Lower leg skin (tissue), 3 donors: ENCODE results near the gene PRRC2C.
"Not testable (repeated sequence)": the region's sequence is repeated elsewhere in the genome, so short reads cannot be mapped to it uniquely, and the experiment has no call there.

Experiments
- POLR2A ChIP-seq, 2 donors: fragments of 450-650 bp; IDR thresholded peaks; one replicate each; pipeline ENCODE4 v1.6.1; 2016 to 2017; ENCODE audit warnings: antibody characterized with exemption in 2 of 2, mild to moderate bottlenecking in 1 of 2, moderate library complexity in 1 of 2
- TF ChIP-seq, protein P1 (sequence below), 3 donors: fragments of 450-650 bp; IDR thresholded peaks; one replicate each; pipeline ENCODE4 v1.5.1; 2016; ENCODE audit warnings: antibody characterized with exemption in 3 of 3, mild to moderate bottlenecking in 3 of 3, moderate library complexity in 2 of 3

DNA sequence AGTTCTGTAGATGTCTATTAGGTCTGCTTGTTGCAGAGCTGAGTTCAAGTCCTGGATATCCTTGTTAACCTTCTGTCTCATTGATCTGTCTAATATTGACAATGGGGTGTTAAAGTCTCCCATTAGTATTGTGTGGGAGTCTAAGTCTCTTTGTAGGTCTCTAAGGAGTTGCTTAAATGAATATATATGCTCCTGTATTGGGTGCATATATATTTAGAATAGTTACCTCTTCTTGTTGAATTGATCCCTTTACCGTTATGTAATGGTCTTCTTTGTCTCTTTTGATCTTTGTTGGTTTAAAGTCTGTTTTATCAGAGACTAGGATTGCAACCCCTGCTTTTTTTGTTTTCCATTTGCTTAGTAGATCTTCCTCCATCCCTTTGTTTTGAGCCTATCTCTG is 68.6 kb downstream of the PRRC2C start:
- TF ChIP-seq, protein P1, sequence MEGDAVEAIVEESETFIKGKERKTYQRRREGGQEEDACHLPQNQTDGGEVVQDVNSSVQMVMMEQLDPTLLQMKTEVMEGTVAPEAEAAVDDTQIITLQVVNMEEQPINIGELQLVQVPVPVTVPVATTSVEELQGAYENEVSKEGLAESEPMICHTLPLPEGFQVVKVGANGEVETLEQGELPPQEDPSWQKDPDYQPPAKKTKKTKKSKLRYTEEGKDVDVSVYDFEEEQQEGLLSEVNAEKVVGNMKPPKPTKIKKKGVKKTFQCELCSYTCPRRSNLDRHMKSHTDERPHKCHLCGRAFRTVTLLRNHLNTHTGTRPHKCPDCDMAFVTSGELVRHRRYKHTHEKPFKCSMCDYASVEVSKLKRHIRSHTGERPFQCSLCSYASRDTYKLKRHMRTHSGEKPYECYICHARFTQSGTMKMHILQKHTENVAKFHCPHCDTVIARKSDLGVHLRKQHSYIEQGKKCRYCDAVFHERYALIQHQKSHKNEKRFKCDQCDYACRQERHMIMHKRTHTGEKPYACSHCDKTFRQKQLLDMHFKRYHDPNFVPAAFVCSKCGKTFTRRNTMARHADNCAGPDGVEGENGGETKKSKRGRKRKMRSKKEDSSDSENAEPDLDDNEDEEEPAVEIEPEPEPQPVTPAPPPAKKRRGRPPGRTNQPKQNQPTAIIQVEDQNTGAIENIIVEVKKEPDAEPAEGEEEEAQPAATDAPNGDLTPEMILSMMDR (IDR thresholded peaks at IDR 0.05) = not testable (repeated sequence)
- not testable (repeated sequence) for TF ChIP-seq POLR2A (IDR thresholded peaks at IDR 0.05)
